Vagina (tissue), 2 donors: Measurements from ENCODE around the gene ZNF785.

ENCODE experiments used
- POLR2A ChIP-seq, 2 donors: fragments of 450-650 bp; IDR thresholded peaks; one replicate each; pipeline ENCODE4 v1.6.1; 2017; ENCODE audit warnings: antibody characterized with exemption in 2 of 2, mild to moderate bottlenecking in 2 of 2, moderate library complexity in 2 of 2
- TF ChIP-seq, protein P1 (sequence below), 3 experiments: fragments of 450-650 bp in 2 of 3; fragments of 200-600 bp in 1 of 3; sonication (generic) in 1 of 3; IDR thresholded peaks; one replicate each; pipeline ENCODE4 v1.5.1; 2017 to 2019; ENCODE audit warnings: antibody characterized with exemption in 3 of 3, mild to moderate bottlenecking in 2 of 3, moderate library complexity in 2 of 3

DNA sequence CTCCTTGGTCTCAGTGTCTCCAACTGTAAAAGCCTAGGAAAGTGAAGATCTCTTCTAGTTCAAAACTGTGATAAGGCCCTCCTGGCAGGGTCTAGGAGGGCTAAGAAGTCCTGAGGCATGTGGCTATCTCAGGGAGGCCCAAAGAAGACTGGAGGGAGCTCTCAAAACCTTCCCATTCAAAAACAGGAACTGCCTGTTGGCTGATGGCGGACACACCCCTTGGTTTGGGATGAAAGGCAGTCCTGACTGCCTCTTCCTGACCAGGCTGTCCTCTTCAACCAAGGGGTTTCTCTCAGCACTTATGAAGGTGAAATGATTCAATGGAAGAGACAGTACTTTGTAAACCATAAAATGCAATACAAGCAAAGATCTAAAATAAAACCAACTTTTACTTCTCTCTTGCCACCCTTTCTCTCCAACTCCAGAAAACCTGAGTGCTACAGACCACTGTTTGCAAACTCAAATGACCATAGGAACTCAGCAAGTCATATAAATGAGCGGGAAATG is 32.1 kb downstream of the ZNF785 start:
- TF ChIP-seq, protein P1, sequence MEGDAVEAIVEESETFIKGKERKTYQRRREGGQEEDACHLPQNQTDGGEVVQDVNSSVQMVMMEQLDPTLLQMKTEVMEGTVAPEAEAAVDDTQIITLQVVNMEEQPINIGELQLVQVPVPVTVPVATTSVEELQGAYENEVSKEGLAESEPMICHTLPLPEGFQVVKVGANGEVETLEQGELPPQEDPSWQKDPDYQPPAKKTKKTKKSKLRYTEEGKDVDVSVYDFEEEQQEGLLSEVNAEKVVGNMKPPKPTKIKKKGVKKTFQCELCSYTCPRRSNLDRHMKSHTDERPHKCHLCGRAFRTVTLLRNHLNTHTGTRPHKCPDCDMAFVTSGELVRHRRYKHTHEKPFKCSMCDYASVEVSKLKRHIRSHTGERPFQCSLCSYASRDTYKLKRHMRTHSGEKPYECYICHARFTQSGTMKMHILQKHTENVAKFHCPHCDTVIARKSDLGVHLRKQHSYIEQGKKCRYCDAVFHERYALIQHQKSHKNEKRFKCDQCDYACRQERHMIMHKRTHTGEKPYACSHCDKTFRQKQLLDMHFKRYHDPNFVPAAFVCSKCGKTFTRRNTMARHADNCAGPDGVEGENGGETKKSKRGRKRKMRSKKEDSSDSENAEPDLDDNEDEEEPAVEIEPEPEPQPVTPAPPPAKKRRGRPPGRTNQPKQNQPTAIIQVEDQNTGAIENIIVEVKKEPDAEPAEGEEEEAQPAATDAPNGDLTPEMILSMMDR (IDR thresholded peaks at IDR 0.05) = no peak
- TF ChIP-seq POLR2A (IDR thresholded peaks at IDR 0.05) = no peak
